HG03159 (cell line): ENCODE measurements around the gene MPHOSPH8.
A peak's percentile ranks its signal among the peaks of the same experiment; 100 is the strongest.

Experiments used
- ATAC-seq: cut with Tn5 transposase; IDR thresholded peaks from one replicate; pipeline ENCODE4 v1.9.1; 2021; ENCODE audit warnings: mild to moderate bottlenecking, moderate library complexity; ENCODE audit not compliant: unreplicated experiment

MPHOSPH8 gene

GRCh38 chr13:19633479-19634255 lies at the start of gene MPHOSPH8:
Gene MPHOSPH8, plus strand, starts transcription at chr13:19633659. Its CDS starts 90 bp downstream, at chr13:19633749.
- peak; percentile 98 for ATAC-seq

GRCh38 chr13:19586904-19587634 lies 46.4 kb upstream of the MPHOSPH8 start:
- ATAC-seq, result peak; percentile 80

- ATAC-seq, result peak; percentile 69
Measured at GRCh38 chr13:19587635-19588300, 45.7 kb upstream of the MPHOSPH8 start.

DNA sequence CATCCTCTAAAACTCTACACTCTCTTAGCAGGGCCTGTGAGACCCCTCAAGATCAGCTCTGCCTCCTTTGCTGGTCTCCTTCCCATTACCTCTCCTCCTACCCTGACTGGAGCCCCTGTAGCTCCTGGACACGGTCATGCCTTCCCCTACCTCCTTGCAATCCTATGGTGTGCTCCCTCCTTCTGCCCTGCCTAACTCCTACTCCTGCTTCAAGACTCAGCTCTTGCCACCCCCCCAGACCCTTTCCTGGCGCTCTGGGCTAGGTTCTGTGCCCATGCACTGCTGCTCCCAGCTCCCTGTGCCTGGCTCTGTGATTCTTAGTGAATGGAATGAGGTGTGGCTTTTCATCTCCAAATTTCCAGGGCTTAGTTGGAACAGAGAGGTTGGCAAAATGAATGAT lies 44.1 kb upstream of the MPHOSPH8 start:
- ATAC-seq, result no peak

- no peak for ATAC-seq
Measured at GRCh38 chr13:19590423-19590822, 43.0 kb upstream of the MPHOSPH8 start.

DNA sequence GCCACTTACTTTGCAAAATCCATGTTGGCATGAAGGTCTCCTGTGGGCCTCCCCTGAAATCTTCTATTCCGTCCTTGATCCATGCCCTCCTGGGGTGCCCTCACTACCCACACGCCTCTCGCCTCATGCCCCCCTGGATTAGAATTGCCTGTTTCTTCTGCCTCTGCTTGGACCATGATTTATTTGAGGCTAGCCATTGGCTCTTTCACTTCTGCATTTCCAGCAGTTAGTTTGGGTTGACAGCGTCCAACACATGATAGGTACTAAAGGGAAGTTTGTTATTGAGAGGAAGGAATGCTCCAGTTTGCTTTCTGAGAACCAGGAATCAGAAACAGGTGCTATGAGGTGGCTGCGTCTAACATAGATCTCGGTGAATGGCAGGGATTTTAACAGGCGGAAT lies 41.6 kb upstream of the MPHOSPH8 start:
- no peak for ATAC-seq

DNA sequence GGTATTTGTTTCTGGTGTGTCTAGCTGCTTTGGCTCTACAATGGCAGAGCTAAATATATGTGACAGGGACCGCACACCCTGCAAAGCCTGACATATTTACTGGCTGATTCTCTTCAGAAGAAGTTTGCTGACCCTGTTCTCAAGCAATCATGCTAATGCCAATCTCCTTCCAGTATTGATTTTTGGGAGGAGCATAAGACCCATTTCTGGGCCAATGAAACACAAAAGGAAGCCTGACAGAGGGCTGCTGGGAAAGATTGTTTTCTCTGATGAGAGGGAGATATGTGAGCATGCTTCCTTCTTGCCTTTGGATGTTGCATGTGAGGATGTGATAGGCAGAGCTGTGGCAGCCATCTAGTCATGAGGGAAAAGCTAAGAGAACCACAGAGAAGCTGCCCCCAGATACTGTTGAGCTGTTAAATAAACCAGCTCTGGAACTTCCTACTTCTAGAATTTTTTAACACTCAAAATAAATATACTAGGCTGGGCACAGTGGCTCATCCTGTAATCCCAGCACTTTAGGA lies 40.7 kb upstream of the MPHOSPH8 start:
- ATAC-seq, result no peak

DNA sequence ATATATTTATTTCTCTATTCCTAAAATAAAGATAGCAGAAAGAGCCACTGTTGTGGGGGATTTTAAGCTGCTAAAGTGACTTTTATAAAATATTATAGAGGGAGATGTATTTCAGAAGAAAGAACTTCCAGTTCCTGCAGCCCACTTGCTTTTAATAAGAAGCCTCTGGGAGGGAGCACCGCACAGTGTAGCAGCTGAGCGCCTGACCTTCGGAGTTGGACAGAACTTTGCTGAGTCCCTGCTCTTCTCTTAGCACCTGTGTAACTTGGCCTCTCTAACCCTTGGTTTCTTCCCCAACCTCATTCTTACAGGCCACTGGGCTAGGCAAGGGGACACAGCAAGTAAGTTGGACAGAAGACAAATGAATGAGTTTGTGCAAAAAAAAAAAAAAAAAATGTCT lies 37.4 kb upstream of the MPHOSPH8 start:
- ATAC-seq, result no peak

- no peak for ATAC-seq
Measured at GRCh38 chr13:19596960-19597361, 36.5 kb upstream of the MPHOSPH8 start.

GRCh38 chr13:19597523-19597922 lies 35.9 kb upstream of the MPHOSPH8 start:
- ATAC-seq, result no peak

DNA sequence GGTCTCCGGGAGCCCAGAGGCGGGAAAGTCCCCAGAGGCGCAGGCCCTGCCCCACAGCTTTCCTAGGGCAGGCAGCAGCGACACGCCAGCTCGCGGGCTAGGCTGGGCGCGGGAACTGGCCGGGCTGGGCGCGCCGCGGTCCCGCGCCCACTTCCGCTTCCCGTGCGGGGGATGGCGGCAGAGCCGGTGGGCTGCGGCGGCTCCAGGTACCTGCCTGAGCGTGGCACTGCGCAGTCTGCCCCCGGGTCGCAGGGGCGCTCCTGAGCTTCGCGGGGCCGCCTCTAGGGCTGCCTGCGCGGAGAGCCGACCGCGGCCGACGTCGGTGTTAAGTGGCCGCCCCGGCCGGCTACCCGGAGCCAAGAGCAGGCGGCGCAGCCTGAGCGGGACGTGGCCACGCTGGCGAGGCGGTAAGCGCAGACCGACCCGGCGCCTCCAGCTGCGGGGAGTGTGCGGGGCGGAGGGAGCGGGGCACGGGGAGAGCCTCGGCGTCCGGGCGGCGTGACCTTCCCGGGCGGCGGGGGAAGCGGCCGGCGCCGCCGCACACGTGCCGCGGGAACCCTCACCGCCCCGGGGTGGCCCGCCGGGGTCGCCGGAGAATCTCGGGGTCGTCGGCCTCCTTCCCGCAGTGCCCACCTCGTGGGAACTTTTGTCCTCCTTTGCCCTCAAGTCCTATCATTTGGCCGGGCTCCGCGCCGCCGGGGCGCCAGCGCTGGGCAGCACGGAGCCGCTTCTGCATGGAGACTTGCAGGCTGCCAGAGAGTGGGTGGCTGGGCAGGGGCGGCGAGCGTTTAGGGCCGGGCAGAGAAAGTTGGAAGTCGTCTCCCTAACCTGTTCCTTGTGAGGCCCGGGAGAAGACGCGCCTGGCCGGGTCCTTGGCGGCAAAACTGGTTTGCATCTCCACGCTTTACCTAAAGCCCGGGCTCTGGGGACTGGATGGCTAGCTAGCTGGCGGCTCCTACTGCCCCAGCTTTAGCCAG lies 31.4 kb upstream of the MPHOSPH8 start:
- ATAC-seq, result peak; percentile 93

GRCh38 chr13:19604306-19604705 lies 29.2 kb upstream of the MPHOSPH8 start:
- no peak for ATAC-seq

DNA sequence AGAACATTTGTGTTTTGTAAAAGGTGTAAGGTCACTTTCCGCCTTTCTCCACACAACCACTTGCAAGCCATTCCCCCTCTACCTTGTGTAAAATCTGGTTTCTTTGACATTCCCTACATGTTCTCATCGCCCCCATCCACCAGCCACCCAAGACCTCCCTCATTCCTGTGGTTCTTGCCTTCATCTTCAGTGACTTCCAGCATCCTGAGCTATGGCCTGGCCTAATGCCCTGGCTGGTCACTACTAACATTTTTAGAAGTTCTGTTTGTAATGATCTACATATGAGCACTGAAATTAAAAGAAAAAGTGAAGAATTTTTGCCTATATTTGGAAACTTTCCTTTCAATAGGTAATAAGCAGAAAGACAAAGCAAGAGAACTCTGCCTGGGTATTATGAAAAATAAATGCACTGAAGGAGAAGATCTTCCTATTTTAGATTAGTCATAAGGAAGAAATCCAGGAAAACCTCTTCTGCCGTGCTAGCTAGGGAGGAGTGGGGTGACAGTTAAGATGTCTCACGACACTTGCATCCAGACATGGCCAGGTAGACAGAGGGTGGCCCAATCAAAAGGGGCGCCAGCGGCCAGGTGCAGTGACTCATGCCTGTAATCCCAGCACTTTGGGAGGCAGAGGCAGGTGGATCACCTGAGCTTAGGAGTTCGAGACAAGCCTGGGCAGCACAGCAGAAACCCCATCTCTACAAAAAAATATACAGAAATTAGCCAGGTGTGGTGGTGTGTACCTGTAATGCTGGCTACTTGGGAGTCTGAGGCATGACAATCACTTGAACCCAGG lies 28.1 kb upstream of the MPHOSPH8 start:
- ATAC-seq, result no peak

GRCh38 chr13:19606152-19606551 lies 27.3 kb upstream of the MPHOSPH8 start:
- ATAC-seq, result no peak

DNA sequence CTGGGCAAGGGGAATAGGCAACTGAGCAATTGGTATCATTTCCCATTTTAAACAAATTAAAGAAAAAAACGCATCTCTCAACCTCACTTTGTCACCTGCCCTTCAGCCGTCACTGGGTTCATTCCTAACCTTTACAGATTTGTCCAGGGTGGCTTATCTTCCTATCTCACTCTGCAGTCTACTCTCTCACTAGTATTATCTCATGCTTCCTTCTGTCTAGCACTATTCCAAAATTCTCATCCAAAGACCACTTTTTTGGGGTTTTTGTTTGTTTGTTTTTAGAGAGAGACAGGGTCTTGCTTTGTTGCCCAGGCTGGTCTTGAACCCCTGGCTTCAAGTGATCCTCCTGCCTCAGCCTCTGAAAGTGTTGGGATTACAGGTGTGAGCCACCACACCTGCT lies 26.7 kb upstream of the MPHOSPH8 start:
- ATAC-seq, result no peak

GRCh38 chr13:19607523-19608078 lies 25.9 kb upstream of the MPHOSPH8 start:
- ATAC-seq, result no peak

GRCh38 chr13:19618977-19619376 lies 14.5 kb upstream of the MPHOSPH8 start:
- no peak for ATAC-seq

DNA sequence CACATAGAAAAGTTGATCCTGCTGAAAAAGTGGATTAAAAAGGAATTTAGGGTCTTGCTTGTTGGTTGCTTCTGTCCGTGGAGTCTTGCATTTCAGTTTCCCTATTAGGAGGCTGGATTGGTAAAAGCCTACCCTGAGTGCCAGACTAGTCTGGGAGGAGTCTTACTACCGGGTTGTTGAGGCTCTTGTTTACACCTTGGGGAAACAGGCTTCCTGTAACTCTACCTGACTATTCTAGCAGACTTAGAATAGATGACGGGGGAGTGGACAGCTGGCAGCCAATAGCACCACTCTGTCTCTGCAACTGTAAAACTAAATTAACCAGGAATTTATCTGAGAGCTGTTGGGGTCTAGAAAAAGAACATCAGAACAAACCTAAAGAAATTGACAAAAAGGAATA lies 11.3 kb upstream of the MPHOSPH8 start:
- ATAC-seq, result no peak

DNA sequence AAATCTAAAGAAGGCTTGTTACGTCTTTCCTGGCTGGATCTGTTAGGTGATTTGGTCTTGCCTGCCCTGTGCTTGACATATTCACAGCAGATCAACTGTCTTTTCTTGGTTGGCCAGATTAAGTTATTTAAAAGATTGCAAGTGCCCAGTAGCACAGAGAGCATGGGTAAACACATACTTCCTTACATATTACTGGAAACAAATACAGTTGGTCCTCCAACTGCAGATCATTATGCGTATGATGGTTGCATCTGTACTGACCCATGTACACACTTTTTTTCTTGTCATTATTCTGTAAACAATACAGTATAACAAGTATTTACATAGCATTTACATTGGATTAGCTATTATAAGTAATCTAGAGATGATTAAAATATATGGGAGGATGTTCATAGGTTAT lies 9.2 kb upstream of the MPHOSPH8 start:
- ATAC-seq, result no peak
